Caco-2 (cell line): Measurements from ENCODE around the gene CPAMD8. TPM values are rescaled to one million over a fixed set of nuclear protein-coding genes. Genes with fewer than 3 reads are reported as not detected.

Source experiments
- BruUV-seq: library from RNA; stranded (reverse); fragments of 400-500 nt; replicated peaks from 2 replicates; lab custom pipeline; 2021; lab: Mats Ljungman, UMichigan
- CTCF ChIA-PET: fragments of 300-600 bp; sonication (Branson Sonifier 250); formaldehyde crosslinking; loops from one replicate; lab custom pipeline; 2022; ENCODE audit warnings: antibody characterized with exemption; lab: Charles Lee
- POLR2A ChIA-PET: fragments of 300-600 bp; sonication (Branson Sonifier 250); formaldehyde crosslinking; loops from one replicate; lab custom pipeline; 2022; ENCODE audit warnings: antibody characterized with exemption; lab: Charles Lee
- DNase-seq, 2 experiments: peaks; one replicate each; pipeline versions ENCODE4 v3.0.0 to v3.0.0-alpha.2; 2020 to 2022
- H3K27me3 ChIP-seq: replicated peaks from 2 replicates; pipeline ENCODE4 v1.6.0; 2011; ENCODE audit warnings: low read length; ENCODE audit not compliant: control insufficient read depth, insufficient read depth
- H3K36me3 ChIP-seq: 2 replicates; pipeline ENCODE4 v1.5.1; 2011; ENCODE audit warnings: low read length; ENCODE audit not compliant: control insufficient read depth, insufficient read depth
- H3K4me1 ChIP-seq: fragments of 250-450 bp; sonication (Bioruptor Pico); 2 replicates; pipeline ENCODE4 v1.5.1; 2020; ENCODE audit warnings: mild to moderate bottlenecking
- H3K4me3 ChIP-seq: 2 replicates; pipeline ENCODE4 v1.5.1; 2011; ENCODE audit warnings: low read depth, mild to moderate bottlenecking, control low read depth, low read length
- H3K9me3 ChIP-seq: fragments of 250-450 bp; sonication (Bioruptor Pico); 2 replicates; pipeline ENCODE4 v1.5.1; 2020; ENCODE audit warnings: mild to moderate bottlenecking, moderate library complexity
- H3K27ac Mint-ChIP-seq: one replicate; pipeline ENCODE4 v1.8.0; 2022; ENCODE audit warnings: mixed read lengths; ENCODE audit not compliant: unreplicated experiment
- H3K27me3 Mint-ChIP-seq: one replicate; pipeline ENCODE4 v1.8.0; 2022; ENCODE audit warnings: mixed read lengths; ENCODE audit not compliant: insufficient read depth, unreplicated experiment
- H3K36me3 Mint-ChIP-seq: one replicate; pipeline ENCODE4 v1.8.0; 2022; ENCODE audit warnings: mild to moderate bottlenecking, mixed read lengths; ENCODE audit not compliant: insufficient read depth, unreplicated experiment
- H3K4me1 Mint-ChIP-seq: one replicate; pipeline ENCODE4 v1.8.0; 2022; ENCODE audit warnings: low read depth, mixed read lengths; ENCODE audit not compliant: unreplicated experiment
- H3K4me3 Mint-ChIP-seq: one replicate; pipeline ENCODE4 v1.8.0; 2022; ENCODE audit warnings: mild to moderate bottlenecking, moderate library complexity, mixed read lengths; ENCODE audit not compliant: unreplicated experiment
- H3K9me3 Mint-ChIP-seq: one replicate; pipeline ENCODE4 v1.8.0; 2022; ENCODE audit warnings: mixed read lengths; ENCODE audit not compliant: unreplicated experiment
- intact Hi-C: fragments of 100-400 bp; cut with micrococcal nuclease; formaldehyde crosslinking; loops from one replicate; pipeline ENCODE4 v1.10.0; 2022; ENCODE audit not compliant: unreplicated experiment
- total RNA-seq: library from RNA; stranded (reverse); gene quantifications from 2 replicates; pipeline ENCODE4 v1.2.3, GENCODE V29; 2022
- TF ChIP-seq, protein P1 (sequence below), 2 experiments: fragments of 200-600 bp in 1 of 2; IDR thresholded peaks; 1 replicate in 1 of 2; 2 replicates in 1 of 2; pipeline versions ENCODE4 v1.5.1 to v1.8.0; 2011 to 2022; ENCODE audit warnings: antibody characterized with exemption in 1 of 2, control low read depth in 1 of 2, inconsistent platforms in 1 of 2, low read depth in 1 of 2, low read length in 1 of 2, mild to moderate bottlenecking in 1 of 2, moderate library complexity in 1 of 2; ENCODE audit not compliant: insufficient read depth in 1 of 2, severe bottlenecking in 1 of 2, unreplicated experiment in 1 of 2

The CPAMD8 gene
- total RNA-seq, 1 experiment from 2014 or later = 1.1 TPM

DNA sequence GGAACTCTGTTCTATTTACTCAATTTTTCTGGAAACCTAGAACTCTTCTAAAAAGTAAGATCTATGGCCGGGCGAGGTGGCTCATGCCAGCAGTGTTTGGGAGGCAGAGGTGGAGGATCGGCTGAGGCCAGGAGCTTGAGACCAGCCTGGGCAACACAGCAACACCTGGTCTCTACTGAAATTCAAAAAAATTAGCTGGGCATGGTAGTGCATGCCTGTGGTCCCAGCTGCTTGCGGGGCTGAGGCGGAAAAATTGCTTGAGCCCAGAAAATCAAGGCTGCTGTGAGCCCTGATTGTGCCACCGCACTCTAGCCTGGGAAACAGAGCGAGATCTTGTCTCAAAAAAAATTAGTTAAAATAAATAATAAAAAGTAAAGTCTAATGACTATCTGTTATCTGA is 109.2 kb downstream of the CPAMD8 start:
- BruUV-seq = no TSS peak
- intact Hi-C loops = no loop called here
- DNase-seq = no peak
- Mint-ChIP-seq H3K27ac (no peak overlapping the region), H3K4me3 (no peak overlapping the region), H3K36me3 (no peaks in the 10 kb centered on the region), H3K4me1 (no peaks in the 10 kb centered on the region), H3K9me3 (peaks cover 13% of the 10 kb centered on the region), H3K27me3 (peaks cover 6% of the 10 kb centered on the region)
- CTCF ChIA-PET = no interaction called here
- no peaks in the 10 kb centered on the region for H3K4me1 ChIP-seq
- TF ChIP-seq, protein P1, sequence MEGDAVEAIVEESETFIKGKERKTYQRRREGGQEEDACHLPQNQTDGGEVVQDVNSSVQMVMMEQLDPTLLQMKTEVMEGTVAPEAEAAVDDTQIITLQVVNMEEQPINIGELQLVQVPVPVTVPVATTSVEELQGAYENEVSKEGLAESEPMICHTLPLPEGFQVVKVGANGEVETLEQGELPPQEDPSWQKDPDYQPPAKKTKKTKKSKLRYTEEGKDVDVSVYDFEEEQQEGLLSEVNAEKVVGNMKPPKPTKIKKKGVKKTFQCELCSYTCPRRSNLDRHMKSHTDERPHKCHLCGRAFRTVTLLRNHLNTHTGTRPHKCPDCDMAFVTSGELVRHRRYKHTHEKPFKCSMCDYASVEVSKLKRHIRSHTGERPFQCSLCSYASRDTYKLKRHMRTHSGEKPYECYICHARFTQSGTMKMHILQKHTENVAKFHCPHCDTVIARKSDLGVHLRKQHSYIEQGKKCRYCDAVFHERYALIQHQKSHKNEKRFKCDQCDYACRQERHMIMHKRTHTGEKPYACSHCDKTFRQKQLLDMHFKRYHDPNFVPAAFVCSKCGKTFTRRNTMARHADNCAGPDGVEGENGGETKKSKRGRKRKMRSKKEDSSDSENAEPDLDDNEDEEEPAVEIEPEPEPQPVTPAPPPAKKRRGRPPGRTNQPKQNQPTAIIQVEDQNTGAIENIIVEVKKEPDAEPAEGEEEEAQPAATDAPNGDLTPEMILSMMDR (IDR thresholded peaks at IDR 0.05; ENCODE audit: insufficient read depth in 1 of 2, low read depth in 1 of 2, low read length in 1 of 2, severe bottlenecking in 1 of 2, unreplicated experiment in 1 of 2) = no peak
- H3K36me3 ChIP-seq = no peaks in the 10 kb centered on the region
- H3K4me3 ChIP-seq = no peak overlapping the region
- POLR2A ChIA-PET = no interaction called here
- H3K9me3 ChIP-seq = peaks cover 7% of the 10 kb centered on the region
- H3K27me3 ChIP-seq = no peaks in the 10 kb centered on the region

DNA sequence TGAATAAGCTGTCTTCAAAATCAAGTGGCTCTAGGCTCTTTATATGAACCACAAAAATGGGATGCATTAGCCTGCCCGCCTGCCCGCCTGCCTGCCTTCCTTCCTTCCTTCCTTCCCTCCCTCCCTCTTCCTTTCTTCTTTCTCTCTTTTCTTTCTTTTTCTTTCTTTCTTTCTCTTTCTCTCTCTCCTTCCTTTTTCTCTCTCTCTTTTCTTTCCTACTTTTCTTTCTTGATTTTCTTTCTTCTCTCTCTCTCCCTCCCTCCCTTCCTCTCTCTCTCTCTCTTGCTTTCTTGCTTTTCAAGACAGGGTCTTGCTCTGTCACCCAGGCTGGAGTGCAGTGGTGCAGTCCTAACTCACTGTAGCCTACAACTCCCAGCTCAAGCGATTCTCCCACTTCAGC is 110.9 kb downstream of the CPAMD8 start:
- H3K4me3 Mint-ChIP-seq = no peak overlapping the region
- peaks cover 11% of the 10 kb centered on the region for H3K9me3 ChIP-seq
- H3K27me3 ChIP-seq = no peaks in the 10 kb centered on the region
- H3K4me3 ChIP-seq = no peak overlapping the region
- BruUV-seq = no TSS peak
- ChIA-PET CTCF (interaction anchor here (0.5 kb wide), 1 partner anchor 139 kb away, joined by 4 read pairs; no protein-coding TSS in a partner anchor), POLR2A (no interaction called here)
- DNase-seq = no peak
- TF ChIP-seq, protein P1 (IDR thresholded peaks at IDR 0.05; ENCODE audit: insufficient read depth in 1 of 2, low read depth in 1 of 2, low read length in 1 of 2, severe bottlenecking in 1 of 2, unreplicated experiment in 1 of 2) = no peak
- H3K27ac Mint-ChIP-seq = no peak overlapping the region
- H3K9me3 Mint-ChIP-seq = peaks cover 17% of the 10 kb centered on the region
- no peaks in the 10 kb centered on the region for H3K4me1 ChIP-seq
- intact Hi-C loops = no loop called here
- H3K4me1 Mint-ChIP-seq = no peaks in the 10 kb centered on the region
- no peaks in the 10 kb centered on the region for H3K36me3 ChIP-seq
- peaks cover 6% of the 10 kb centered on the region for H3K27me3 Mint-ChIP-seq
- H3K36me3 Mint-ChIP-seq = no peaks in the 10 kb centered on the region

DNA sequence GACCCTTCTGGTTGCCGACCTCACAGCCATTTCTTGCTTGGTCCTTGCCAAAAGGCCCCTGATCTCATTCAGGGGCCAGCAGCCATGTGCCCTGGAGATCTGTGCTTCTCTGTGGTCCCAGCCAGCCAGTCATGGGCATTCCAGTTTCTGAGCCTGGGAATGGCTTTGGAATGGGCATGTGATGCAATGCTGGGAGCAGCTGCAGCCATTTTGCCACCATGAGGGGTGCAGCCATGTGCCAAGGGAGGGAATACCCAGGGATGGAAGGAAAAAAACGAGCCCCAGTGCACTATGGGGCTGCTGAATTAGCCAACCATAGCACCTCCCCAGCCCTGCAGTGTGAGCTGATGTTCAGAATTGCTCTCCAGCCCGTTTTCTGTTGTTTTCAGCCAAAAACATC is 111.5 kb downstream of the CPAMD8 start:
- Mint-ChIP-seq H3K4me3 (no peak overlapping the region), H3K9me3 (peaks cover 17% of the 10 kb centered on the region), H3K36me3 (no peaks in the 10 kb centered on the region), H3K27ac (no peak overlapping the region), H3K4me1 (no peaks in the 10 kb centered on the region), H3K27me3 (peaks cover 6% of the 10 kb centered on the region)
- DNase-seq = no peak
- Histone ChIP-seq H3K9me3 (peaks cover 11% of the 10 kb centered on the region), H3K4me3 (no peak overlapping the region), H3K4me1 (no peaks in the 10 kb centered on the region), H3K27me3 (no peaks in the 10 kb centered on the region), H3K36me3 (no peaks in the 10 kb centered on the region)
- ChIA-PET CTCF (no interaction called here), POLR2A (interaction anchor here (0.6 kb wide), 1 partner anchor 97 kb away, joined by 3 read pairs; no protein-coding TSS in a partner anchor)
- intact Hi-C loops = no loop called here
- TF ChIP-seq, protein P1 (IDR thresholded peaks at IDR 0.05; ENCODE audit: insufficient read depth in 1 of 2, low read depth in 1 of 2, low read length in 1 of 2, severe bottlenecking in 1 of 2, unreplicated experiment in 1 of 2) = no peak
- no TSS peak for BruUV-seq
